HEK293 (cell line): ENCODE data around the gene NUDT22.
A peak's percentile ranks its signal among the peaks of the same experiment; 100 is the strongest.

Experiments
- CTCF ChIA-PET: fragments of 350-600 bp; formaldehyde crosslinking; extraction: SDS; loops from one replicate; lab custom pipeline; 2021; ENCODE audit warnings: antibody characterized with exemption; lab: Yijun Ruan, JAX
- POLR2A ChIA-PET: fragments of 300-600 bp; formaldehyde crosslinking; extraction: SDS; loops from one replicate; lab custom pipeline; 2020; ENCODE audit warnings: antibody characterized with exemption, inconsistent platforms; lab: Yijun Ruan, JAX
- H3K27ac ChIP-seq: fragments of 200-500 bp; sonication (Bioruptor generic); 2 replicates; pipeline ENCODE4 v1.5.1; 2014; ENCODE audit warnings: low read depth, low read length, control low read depth, inconsistent platforms; ENCODE audit errors: extremely low read depth
- H3K36me3 ChIP-seq, 2 experiments: fragments of 200-500 bp in 1 of 2; sonication (Bioruptor generic) in 1 of 2; 1 replicate in 1 of 2; 2 replicates in 1 of 2; pipeline ENCODE4 v1.5.1; 2014 to 2017; ENCODE audit warnings: inconsistent platforms in 2 of 2, low read length in 2 of 2; ENCODE audit not compliant: control insufficient read depth in 2 of 2, insufficient read depth in 1 of 2
- H3K4me1 ChIP-seq: fragments of 200-500 bp; sonication (Bioruptor generic); 2 replicates; pipeline ENCODE4 v1.5.1; 2014; ENCODE audit warnings: mild to moderate bottlenecking, low read length, inconsistent platforms; ENCODE audit not compliant: control insufficient read depth, insufficient read depth
- H3K4me3 ChIP-seq: 2 replicates; pipeline ENCODE4 v1.5.1; 2011; ENCODE audit warnings: low read depth, mild to moderate bottlenecking, control low read depth, low read length, moderate library complexity
- H3K9me3 ChIP-seq: fragments of 200-500 bp; sonication (Bioruptor generic); 2 replicates; pipeline ENCODE4 v1.5.1; 2014; ENCODE audit warnings: low read depth, low read length, inconsistent platforms; ENCODE audit not compliant: control insufficient read depth, insufficient read depth
- FEZF1 ChIP-seq: fragments of 450-650 bp; formaldehyde crosslinking; IDR thresholded peaks from 2 replicates; pipeline ENCODE4 v1.5.1; 2016; ENCODE audit warnings: missing biosample characterization, missing genetic modification characterization
- GLIS1 ChIP-seq: fragments of 450-650 bp; formaldehyde crosslinking; IDR thresholded peaks from 2 replicates; pipeline ENCODE4 v1.5.1; 2016; ENCODE audit warnings: missing biosample characterization, missing genetic modification characterization
- KLF1 ChIP-seq: fragments of 450-650 bp; formaldehyde crosslinking; IDR thresholded peaks from 2 replicates; pipeline ENCODE4 v1.5.1; 2016; ENCODE audit warnings: missing biosample characterization, missing genetic modification characterization
- SCRT2 ChIP-seq: fragments of 450-650 bp; formaldehyde crosslinking; IDR thresholded peaks from 2 replicates; pipeline ENCODE4 v1.5.1; 2016; ENCODE audit warnings: missing biosample characterization, missing genetic modification characterization
- ZBTB17 ChIP-seq: fragments of 450-650 bp; formaldehyde crosslinking; IDR thresholded peaks from 2 replicates; pipeline ENCODE4 v1.5.1; 2016; ENCODE audit warnings: missing biosample characterization, missing genetic modification characterization
- ZFP41 ChIP-seq: fragments of 450-650 bp; formaldehyde crosslinking; IDR thresholded peaks from 2 replicates; pipeline ENCODE4 v1.5.1; 2016; ENCODE audit warnings: missing biosample characterization, missing genetic modification characterization, borderline replicate concordance
- ZNF112 ChIP-seq: fragments of 450-650 bp; formaldehyde crosslinking; IDR thresholded peaks from 2 replicates; pipeline ENCODE4 v1.5.0; 2017; ENCODE audit warnings: missing biosample characterization, missing genetic modification characterization
- ZNF140 ChIP-seq: fragments of 450-650 bp; formaldehyde crosslinking; IDR thresholded peaks from 2 replicates; pipeline ENCODE4 v1.5.1; 2016; ENCODE audit warnings: missing biosample characterization, missing genetic modification characterization
- ZNF155 ChIP-seq: fragments of 450-650 bp; formaldehyde crosslinking; IDR thresholded peaks from 2 replicates; pipeline ENCODE4 v1.5.1; 2016; ENCODE audit warnings: missing biosample characterization, missing genetic modification characterization
- ZNF19 ChIP-seq: fragments of 450-650 bp; formaldehyde crosslinking; IDR thresholded peaks from 2 replicates; pipeline ENCODE4; 2016; ENCODE audit warnings: missing biosample characterization, missing genetic modification characterization, low read depth
- ZNF2 ChIP-seq: fragments of 450-650 bp; formaldehyde crosslinking; IDR thresholded peaks from 2 replicates; pipeline ENCODE4 v1.5.1; 2016; ENCODE audit warnings: missing biosample characterization, missing genetic modification characterization
- ZNF426 ChIP-seq: fragments of 450-650 bp; formaldehyde crosslinking; IDR thresholded peaks from 2 replicates; pipeline ENCODE4 v1.5.1; 2017; ENCODE audit warnings: missing biosample characterization, missing genetic modification characterization, mild to moderate bottlenecking, inconsistent platforms, moderate library complexity
- ZNF501 ChIP-seq: fragments of 450-650 bp; formaldehyde crosslinking; IDR thresholded peaks from 2 replicates; pipeline ENCODE4 v1.5.1; 2016; ENCODE audit warnings: missing biosample characterization, missing genetic modification characterization
- ZNF626 ChIP-seq: fragments of 450-650 bp; sonication (Bioruptor Pico); formaldehyde crosslinking; IDR thresholded peaks from 2 replicates; pipeline ENCODE4 v1.5.1; 2018; ENCODE audit warnings: missing biosample characterization, missing genetic modification characterization, inconsistent platforms
- ZNF660 ChIP-seq: fragments of 450-650 bp; IDR thresholded peaks from 2 replicates; pipeline ENCODE4 v1.5.1; 2018; ENCODE audit warnings: missing biosample characterization, mild to moderate bottlenecking, missing genetic modification characterization
- ZNF830 ChIP-seq: fragments of 450-650 bp; IDR thresholded peaks from 2 replicates; pipeline ENCODE4 v1.5.0; 2018; ENCODE audit warnings: missing biosample characterization, missing genetic modification characterization, low read depth, mild to moderate bottlenecking, moderate library complexity
- TF ChIP-seq, protein P1 (sequence below): fragments of 450-650 bp; formaldehyde crosslinking; IDR thresholded peaks from 2 replicates; pipeline ENCODE4 v1.5.1; 2016; ENCODE audit warnings: missing biosample characterization, missing genetic modification characterization
- TF ChIP-seq, protein P2 (sequence below): fragments of 450-650 bp; formaldehyde crosslinking; IDR thresholded peaks from 2 replicates; pipeline ENCODE4 v1.5.1; 2016; ENCODE audit warnings: missing biosample characterization, missing genetic modification characterization
- TF ChIP-seq, protein P3 (sequence below): fragments of 450-650 bp; formaldehyde crosslinking; IDR thresholded peaks from 2 replicates; pipeline ENCODE4 v1.5.1; 2016; ENCODE audit warnings: missing biosample characterization, missing genetic modification characterization
- TF ChIP-seq, protein P4 (sequence below): fragments of 450-650 bp; formaldehyde crosslinking; IDR thresholded peaks from 2 replicates; pipeline ENCODE4 v1.5.1; 2017; ENCODE audit warnings: missing biosample characterization, missing genetic modification characterization

NUDT22 gene

DNA sequence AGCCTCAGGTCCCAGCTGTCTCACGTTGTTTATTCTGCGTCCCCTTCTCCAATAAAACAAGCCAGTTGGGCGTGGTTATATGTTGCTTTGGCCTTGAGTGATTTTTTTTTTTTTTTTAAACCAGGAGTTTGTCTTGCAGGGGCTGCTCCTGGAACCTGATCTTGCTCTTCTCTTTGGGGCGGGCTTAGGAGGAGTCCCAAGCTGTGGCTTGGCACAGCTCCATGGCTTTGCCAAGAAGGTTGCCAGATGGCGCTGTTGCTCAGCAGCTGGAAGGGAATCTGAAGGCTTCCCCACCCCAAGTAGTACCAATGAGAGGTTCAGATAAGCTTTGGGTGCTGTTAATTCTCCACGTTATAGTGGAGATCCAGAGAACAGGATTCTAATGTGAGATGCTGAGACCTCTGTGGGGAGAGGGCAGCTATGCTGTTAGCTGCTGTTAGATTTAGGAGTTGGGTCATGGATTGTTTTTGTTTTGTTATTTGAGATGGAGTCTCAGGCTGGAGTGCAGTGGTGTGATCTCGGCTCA, 21.5 kb upstream of the NUDT22 start (continued):
- TF ChIP-seq, protein P1, sequence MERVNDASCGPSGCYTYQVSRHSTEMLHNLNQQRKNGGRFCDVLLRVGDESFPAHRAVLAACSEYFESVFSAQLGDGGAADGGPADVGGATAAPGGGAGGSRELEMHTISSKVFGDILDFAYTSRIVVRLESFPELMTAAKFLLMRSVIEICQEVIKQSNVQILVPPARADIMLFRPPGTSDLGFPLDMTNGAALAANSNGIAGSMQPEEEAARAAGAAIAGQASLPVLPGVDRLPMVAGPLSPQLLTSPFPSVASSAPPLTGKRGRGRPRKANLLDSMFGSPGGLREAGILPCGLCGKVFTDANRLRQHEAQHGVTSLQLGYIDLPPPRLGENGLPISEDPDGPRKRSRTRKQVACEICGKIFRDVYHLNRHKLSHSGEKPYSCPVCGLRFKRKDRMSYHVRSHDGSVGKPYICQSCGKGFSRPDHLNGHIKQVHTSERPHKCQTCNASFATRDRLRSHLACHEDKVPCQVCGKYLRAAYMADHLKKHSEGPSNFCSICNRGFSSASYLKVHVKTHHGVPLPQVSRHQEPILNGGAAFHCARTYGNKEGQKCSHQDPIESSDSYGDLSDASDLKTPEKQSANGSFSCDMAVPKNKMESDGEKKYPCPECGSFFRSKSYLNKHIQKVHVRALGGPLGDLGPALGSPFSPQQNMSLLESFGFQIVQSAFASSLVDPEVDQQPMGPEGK (tag by site-specific recombination): peak; percentile 85
- TF ChIP-seq ZNF19 (tag by site-specific recombination): no peak
- TF ChIP-seq ZFP41 (tag by site-specific recombination): no peak
- TF ChIP-seq ZNF501 (tag by site-specific recombination): no peak
- TF ChIP-seq, protein P2, sequence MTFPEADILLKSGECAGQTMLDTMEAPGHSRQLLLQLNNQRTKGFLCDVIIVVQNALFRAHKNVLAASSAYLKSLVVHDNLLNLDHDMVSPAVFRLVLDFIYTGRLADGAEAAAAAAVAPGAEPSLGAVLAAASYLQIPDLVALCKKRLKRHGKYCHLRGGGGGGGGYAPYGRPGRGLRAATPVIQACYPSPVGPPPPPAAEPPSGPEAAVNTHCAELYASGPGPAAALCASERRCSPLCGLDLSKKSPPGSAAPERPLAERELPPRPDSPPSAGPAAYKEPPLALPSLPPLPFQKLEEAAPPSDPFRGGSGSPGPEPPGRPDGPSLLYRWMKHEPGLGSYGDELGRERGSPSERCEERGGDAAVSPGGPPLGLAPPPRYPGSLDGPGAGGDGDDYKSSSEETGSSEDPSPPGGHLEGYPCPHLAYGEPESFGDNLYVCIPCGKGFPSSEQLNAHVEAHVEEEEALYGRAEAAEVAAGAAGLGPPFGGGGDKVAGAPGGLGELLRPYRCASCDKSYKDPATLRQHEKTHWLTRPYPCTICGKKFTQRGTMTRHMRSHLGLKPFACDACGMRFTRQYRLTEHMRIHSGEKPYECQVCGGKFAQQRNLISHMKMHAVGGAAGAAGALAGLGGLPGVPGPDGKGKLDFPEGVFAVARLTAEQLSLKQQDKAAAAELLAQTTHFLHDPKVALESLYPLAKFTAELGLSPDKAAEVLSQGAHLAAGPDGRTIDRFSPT (tag by site-specific recombination): no peak
- TF ChIP-seq, protein P3, sequence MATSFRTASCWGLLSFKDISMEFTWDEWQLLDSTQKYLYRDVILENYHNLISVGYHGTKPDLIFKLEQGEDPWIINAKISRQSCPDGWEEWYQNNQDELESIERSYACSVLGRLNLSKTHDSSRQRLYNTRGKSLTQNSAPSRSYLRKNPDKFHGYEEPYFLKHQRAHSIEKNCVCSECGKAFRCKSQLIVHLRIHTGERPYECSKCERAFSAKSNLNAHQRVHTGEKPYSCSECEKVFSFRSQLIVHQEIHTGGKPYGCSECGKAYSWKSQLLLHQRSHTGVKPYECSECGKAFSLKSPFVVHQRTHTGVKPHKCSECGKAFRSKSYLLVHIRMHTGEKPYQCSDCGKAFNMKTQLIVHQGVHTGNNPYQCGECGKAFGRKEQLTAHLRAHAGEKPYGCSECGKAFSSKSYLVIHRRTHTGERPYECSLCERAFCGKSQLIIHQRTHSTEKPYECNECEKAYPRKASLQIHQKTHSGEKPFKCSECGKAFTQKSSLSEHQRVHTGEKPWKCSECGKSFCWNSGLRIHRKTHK (tag by site-specific recombination): no peak
- TF ChIP-seq ZNF2 (tag by site-specific recombination): peak; percentile 96
- peak; percentile 34; the same call in 1 of the 2 replicates for TF ChIP-seq GLIS1

DNA sequence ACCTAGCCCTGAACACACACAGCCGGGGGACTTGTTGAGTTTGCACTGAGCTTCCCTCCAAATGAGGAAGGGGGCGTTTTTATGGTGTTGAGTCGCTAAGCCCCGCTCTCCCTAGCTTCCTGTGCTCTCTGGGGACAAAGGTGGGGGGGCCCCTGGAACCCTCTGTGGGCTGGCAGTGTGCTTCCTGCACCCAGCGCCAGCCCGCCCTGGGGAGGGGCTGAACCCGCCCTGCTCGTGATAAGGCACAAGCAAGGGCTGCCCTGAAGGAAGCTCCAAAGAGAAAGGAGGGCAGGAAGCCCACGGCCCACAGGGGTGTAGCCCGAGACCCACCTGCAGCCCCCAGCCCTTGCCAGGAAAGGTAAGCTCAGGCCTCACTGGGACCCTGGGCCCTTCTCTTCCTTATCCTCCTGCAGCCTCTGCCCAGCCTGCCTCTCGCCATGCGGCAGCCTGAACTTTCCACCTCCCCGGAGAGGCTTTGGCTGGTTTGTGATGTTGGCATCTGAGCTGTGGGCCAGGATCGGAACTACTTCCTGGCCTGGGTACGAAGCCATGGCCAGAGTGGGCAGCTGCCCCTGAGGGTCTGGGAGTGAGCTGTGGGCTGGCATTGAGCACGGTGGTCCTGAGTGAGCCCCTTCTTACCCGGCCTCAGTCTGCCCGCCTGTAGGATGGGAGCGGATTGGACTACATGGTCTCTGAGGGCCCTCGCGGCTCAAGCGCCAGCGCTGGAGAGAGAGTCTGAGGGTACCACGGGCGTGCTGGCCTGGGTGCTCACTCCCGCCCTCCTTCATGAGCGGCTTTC, 19.4 kb upstream of the NUDT22 start, which contains the start of gene FERMT3:
Gene FERMT3, plus strand, starts transcription at position 265 of the 799 bp plus-strand sequence. CDS start 644 bp downstream, outside the sequence.
- Histone ChIP-seq H3K4me1 (0 out of 2 replicates have a peak, but pooled peaks cover 8% of the 10 kb centered on the region), H3K36me3 (peaks cover 0 to 53% of the 10 kb centered on the region in 2 experiments; a peak in 2 of 3 replicates), H3K9me3 (no peaks in the 10 kb centered on the region), H3K4me3 (no peak within 1 kb of the TSS), H3K27ac (no peak within 1 kb of the TSS)
- ChIA-PET CTCF (interaction anchor here (0.7 to 4.7 kb wide), 7 partner anchors 10 to 148 kb away, joined by 3 to 78 read pairs (median 19); partner anchors contain the start of genes CATSPERZ and STIP1), POLR2A (interaction anchor here (1.0 to 4.7 kb wide), 5 partner anchors 21 to 97 kb away, joined by 3 to 32 read pairs (median 3); partner anchors contain the start of genes BAD, ESRRA, FKBP2 and STIP1)
- TF ChIP-seq ZNF626 (tag by site-specific recombination) (no peak), GLIS1 (no peak), FEZF1 (tag by site-specific recombination) (no peak), ZNF155 (tag by site-specific recombination) (no peak), ZNF140 (tag by site-specific recombination) (no peak), SCRT2 (0 out of 2 replicates have a peak, but pooled peaks have one; percentile 30), KLF1 (tag by site-specific recombination) (peak; percentile 76), ZNF830 (tag by site-specific recombination) (no peak), ZBTB17 (no peak), ZNF426 (no peak), ZNF660 (tag by site-specific recombination) (no peak), ZNF112 (tag by site-specific recombination) (no peak)
- TF ChIP-seq, protein P4, sequence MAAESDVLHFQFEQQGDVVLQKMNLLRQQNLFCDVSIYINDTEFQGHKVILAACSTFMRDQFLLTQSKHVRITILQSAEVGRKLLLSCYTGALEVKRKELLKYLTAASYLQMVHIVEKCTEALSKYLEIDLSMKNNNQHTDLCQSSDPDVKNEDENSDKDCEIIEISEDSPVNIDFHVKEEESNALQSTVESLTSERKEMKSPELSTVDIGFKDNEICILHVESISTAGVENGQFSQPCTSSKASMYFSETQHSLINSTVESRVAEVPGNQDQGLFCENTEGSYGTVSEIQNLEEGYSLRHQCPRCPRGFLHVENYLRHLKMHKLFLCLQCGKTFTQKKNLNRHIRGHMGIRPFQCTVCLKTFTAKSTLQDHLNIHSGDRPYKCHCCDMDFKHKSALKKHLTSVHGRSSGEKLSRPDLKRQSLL (tag by site-specific recombination): 0 out of 2 replicates have a peak, but pooled peaks have one; percentile 37
